Subcutaneous abdominal adipose tissue (tissue), 5 donors: Measurements from ENCODE around the gene FBXO36.
"Not testable (repeated sequence)": the region's sequence is repeated elsewhere in the genome, so short reads cannot be mapped to it uniquely, and the experiment has no call there.

Experiments
- H3K27ac ChIP-seq: one replicate; pipeline ENCODE4 v1.7.0; 2013; ENCODE audit warnings: low read depth, mild to moderate bottlenecking, inconsistent platforms, low read length, moderate library complexity
- H3K27me3 ChIP-seq, 5 donors: one replicate each; pipeline ENCODE4 v1.7.0; 2013; ENCODE audit warnings: low read length in 5 of 5, inconsistent platforms in 1 of 5; ENCODE audit not compliant: control insufficient read depth in 5 of 5, insufficient read depth in 4 of 5
- H3K36me3 ChIP-seq, 5 donors: one replicate each; pipeline ENCODE4 v1.7.0; 2013; ENCODE audit warnings: low read length in 5 of 5; ENCODE audit not compliant: control insufficient read depth in 5 of 5, insufficient read depth in 5 of 5
- H3K4me1 ChIP-seq, 5 donors: one replicate each; pipeline ENCODE4 v1.7.0; 2013; ENCODE audit warnings: low read length in 5 of 5, mild to moderate bottlenecking in 3 of 5, moderate library complexity in 1 of 5; ENCODE audit not compliant: control insufficient read depth in 5 of 5, insufficient read depth in 5 of 5
- H3K4me3 ChIP-seq, 5 donors: one replicate each; pipeline ENCODE4 v1.7.0; 2013; ENCODE audit warnings: low read length in 5 of 5, low read depth in 1 of 5
- H3K9ac ChIP-seq, 5 donors: one replicate each; pipeline ENCODE4 v1.7.0; 2013; ENCODE audit warnings: low read length in 5 of 5, mild to moderate bottlenecking in 4 of 5, moderate library complexity in 3 of 5
- H3K9me3 ChIP-seq, 5 donors: one replicate each; pipeline ENCODE4 v1.7.0; 2013; ENCODE audit warnings: low read length in 5 of 5; ENCODE audit not compliant: control insufficient read depth in 5 of 5
- donor health status: healthy.
- donor health status: healthy.
- donor health status: healthy.
- donor health status: healthy.
- donor health status: healthy.

FBXO36 gene

DNA sequence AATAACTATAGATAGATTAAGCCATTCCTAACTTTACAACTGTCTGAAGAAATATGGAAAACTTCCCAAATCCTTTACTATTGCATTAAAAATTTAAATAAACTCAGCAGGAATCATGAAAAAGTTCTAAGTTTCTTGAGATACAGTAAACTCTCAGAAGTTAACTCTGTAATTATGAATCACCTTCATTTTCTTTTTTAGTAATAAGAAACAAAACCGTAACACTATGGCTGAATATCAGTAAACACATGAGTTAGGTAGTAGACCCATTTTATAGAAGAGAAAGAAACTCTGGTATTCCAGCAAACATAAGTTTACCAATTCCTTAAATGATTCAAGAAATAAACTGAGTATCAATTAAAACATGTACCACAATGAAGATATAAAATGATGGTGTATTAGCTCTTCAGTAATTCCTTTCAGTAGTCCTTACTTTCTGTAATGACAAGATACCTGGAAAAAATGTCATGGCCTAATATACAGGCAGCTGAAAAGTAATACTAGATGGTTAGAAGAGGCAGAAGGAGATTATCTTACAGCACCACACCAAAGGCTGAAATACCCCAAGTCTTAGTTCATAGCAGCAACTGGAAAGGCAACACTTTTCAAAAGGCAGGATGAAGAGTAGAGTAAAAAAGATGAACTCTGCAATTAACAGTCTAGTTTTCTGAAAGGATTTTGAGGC is 12.0 kb upstream of the FBXO36 start:
- no peaks in the 10 kb centered on the region for H3K27me3 ChIP-seq
- H3K9ac ChIP-seq: peak overlapping the region in 1 of 5 donors; percentile 20
- H3K4me3 ChIP-seq: no peak overlapping the region
- peaks cover 6 to 13% (median 8%) of the 10 kb centered on the region in 5 donors for H3K36me3 ChIP-seq
- peaks cover 3 to 33% (median 29%) of the 10 kb centered on the region in 5 donors for H3K4me1 ChIP-seq
- H3K27ac ChIP-seq: no peak overlapping the region
- no peaks in the 10 kb centered on the region for H3K9me3 ChIP-seq

DNA sequence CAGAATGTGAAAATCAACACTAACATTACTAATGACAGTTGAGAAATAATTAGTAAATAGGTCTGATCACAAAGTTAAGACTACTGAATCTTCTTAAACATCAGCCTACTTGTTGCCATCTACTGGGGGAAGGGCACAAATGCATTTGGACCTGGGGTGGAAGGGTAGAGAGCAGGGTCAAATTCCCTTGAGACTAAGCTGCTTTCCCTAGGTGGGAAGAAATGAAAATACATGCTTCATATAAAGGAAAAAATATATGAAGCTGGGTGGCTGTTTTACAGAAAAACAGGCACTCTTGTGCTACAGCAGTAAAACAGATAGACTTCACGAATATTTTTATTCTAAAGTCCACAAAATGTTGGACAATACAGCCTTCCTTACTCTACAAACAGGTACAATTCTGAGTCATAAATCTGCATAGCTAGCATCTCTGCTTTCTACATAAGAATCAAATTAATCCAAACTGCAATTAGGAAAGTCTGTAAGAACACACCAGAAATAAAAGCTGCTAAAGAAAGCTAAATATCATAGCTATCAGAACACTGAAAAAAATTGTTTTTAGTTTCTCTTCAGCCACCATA is 11.4 kb upstream of the FBXO36 start:
- H3K4me3 ChIP-seq: no peak overlapping the region
- peaks cover 3 to 33% (median 29%) of the 10 kb centered on the region in 5 donors for H3K4me1 ChIP-seq
- peaks cover 6 to 13% (median 8%) of the 10 kb centered on the region in 5 donors for H3K36me3 ChIP-seq
- H3K27me3 ChIP-seq: no peaks in the 10 kb centered on the region
- H3K9ac ChIP-seq: peak overlapping the region in 1 of 5 donors; percentile 47
- no peaks in the 10 kb centered on the region for H3K9me3 ChIP-seq
- no peak overlapping the region for H3K27ac ChIP-seq

DNA sequence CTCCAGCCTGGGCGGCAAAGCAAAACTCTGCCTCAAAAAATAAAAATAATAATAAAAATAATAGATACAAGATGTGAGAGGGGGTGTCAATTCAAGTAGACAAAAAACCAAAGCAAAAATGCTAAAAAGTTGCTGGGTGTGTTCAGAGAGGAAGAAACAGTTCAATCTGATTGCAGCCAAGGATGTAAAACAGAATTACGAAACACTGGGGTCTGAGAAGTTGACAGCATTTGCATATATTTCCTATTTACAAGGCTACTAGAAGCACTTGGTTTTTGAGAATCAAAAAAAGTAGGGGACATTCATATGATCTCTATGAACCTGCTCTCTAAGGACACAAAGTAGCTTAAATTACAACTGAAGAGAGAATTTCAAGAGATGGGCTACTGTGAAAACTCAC is 8.1 kb upstream of the FBXO36 start:
- Histone ChIP-seq H3K36me3 (peaks cover 3 to 11% (median 9%) of the 10 kb centered on the region in 5 donors), H3K9ac (no peak overlapping the region), H3K27me3 (no peaks in the 10 kb centered on the region), H3K4me1 (peaks cover 5 to 38% (median 29%) of the 10 kb centered on the region in 5 donors), H3K27ac (no peak overlapping the region), H3K4me3 (no peak overlapping the region), H3K9me3 (no peaks in the 10 kb centered on the region)

DNA sequence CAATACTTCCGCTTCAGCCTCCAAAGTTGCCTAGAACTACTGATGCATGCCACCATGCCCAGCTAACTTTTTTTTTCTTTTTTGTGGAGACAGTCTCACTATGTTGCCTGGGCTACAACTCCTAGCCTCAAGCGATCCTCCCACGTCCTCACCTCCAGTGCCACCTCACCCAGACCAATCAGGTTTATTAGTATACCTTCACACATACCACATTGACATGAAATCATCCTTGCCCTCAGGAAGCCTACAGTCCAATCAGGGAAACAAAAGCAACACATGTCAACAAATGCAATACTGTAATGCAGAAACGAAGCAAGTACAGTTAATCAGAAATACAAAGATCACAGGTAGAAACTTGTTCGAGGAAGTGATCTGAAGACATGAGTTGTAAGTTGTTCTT is 4.5 kb upstream of the FBXO36 start:
- no peak overlapping the region for H3K27ac ChIP-seq
- H3K27me3 ChIP-seq: no peaks in the 10 kb centered on the region
- no peak overlapping the region for H3K4me3 ChIP-seq
- H3K36me3 ChIP-seq: peaks cover 3 to 11% (median 9%) of the 10 kb centered on the region in 5 donors
- H3K9ac ChIP-seq: no peak overlapping the region
- H3K4me1 ChIP-seq: peaks cover 5 to 40% (median 33%) of the 10 kb centered on the region in 5 donors
- H3K9me3 ChIP-seq: no peaks in the 10 kb centered on the region

DNA sequence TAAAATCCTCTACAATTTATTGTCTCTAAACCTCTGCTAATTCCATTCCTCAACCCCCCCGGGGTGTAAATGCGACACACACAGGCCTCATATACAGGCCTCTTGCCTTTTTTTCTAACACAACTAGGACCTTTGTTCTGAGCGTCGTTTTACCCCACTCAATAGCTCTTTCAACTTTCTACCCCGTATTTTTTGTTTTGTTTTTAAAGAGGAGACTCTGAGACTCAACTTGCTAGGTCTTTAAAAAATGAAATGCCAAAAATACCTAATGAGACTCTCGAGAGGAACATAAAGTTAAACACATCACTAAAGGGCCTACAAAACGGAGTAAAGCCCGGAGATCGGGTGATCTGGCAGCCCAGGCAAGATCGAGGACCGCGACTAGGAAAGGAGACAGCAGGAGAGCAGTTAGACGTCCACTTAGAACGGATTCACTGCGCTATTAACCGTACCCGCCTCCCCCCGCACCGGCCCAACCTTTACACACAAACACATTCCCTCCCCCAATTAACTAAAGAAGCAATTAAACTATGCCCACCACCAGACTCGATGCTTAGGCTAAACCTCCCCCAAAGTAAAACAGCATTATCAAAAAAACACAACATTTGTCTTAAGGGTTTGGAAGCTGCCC is 2.2 kb upstream of the FBXO36 start:
- H3K27ac ChIP-seq: peak overlapping the region; percentile 97
- H3K4me3 ChIP-seq: peak overlapping the region; percentile 79 to 97 (median 89)
- peaks cover 2 to 29% (median 24%) of the 10 kb centered on the region in 5 donors for H3K4me1 ChIP-seq
- H3K36me3 ChIP-seq: peaks cover 3 to 11% (median 9%) of the 10 kb centered on the region in 5 donors
- no peaks in the 10 kb centered on the region for H3K27me3 ChIP-seq
- no peaks in the 10 kb centered on the region for H3K9me3 ChIP-seq
- H3K9ac ChIP-seq: peak overlapping the region; percentile 30 to 99 (median 96)

DNA sequence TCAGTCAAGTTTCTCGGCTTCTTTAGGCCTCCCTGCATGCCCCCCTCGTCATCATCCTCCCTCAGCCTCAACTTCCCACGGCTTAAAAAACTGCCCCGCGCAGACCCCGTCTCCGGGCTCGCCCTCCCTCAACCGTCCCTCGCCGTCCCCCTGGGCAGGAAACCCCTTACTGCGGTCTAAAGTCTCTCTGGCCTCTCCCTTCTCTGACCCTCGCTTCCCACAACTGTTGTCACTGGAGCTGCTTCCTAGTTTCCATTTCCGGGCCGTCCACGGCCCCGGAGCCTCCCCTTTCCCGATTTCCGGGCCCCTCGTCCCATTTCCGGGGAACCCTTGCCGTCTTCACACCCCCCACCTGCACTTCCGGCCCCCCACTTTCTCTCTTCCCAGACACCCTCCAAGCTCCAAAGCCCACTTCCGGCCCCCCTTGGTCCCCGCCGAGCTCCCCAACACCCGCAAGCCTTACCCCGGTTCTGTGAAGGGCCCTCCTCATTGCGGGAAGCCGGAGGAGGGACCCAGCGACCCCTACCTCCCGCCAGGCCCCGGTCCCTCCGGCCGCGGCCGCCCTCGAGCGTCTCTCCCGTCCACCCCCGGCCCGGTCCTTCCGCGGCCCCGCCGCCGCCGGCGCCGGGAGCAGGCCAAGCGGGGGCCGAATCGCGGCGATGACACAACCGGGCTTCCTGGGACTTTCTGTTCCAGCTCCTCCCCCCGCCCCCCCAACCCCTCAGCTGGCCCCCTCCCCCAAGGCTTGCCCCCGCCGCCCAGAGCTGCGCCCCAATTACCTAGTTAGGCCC is 1.0 kb upstream of the FBXO36 start:
- Histone ChIP-seq H3K27ac (peak overlapping the region; percentile 97), H3K9ac (peak overlapping the region; percentile 30 to 99 (median 96)), H3K36me3 (peaks cover 3 to 9% (median 6%) of the 10 kb centered on the region in 5 donors), H3K4me1 (peaks cover 2 to 29% (median 24%) of the 10 kb centered on the region in 5 donors), H3K9me3 (no peaks in the 10 kb centered on the region), H3K4me3 (peak overlapping the region; percentile 85 to 97 (median 94)), H3K27me3 (no peaks in the 10 kb centered on the region)

DNA sequence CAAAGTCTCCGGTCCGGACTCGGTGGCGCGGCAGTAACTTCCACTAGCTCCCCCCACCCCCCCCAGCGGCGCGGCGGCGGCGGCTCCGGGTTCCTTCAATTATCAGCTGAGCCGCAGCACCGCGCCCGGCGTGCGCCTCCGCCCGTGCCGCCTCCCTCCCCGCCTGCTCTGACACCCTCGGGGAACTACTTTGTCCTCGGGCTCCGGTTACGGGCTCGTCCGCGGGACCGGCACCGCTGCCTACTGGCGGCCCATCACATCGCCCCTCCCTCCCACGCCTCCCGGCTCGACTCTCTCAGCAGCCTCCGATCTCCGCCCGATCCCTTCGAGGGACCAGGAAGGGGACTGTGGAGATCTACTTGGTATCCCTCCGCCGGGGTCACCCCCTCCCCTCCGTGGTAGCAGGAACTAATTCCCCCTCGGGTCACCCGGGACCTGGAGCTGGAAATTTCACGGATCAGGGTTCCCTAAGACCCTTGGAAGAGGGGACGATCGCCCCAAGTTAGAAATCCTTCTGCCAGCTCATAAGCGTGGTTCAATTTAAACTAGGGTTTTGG is 333 bp upstream of the FBXO36 start, which contains the start of gene TRIP12:
TRIP12 (minus strand) TSS at position 118 of the 557 bp plus-strand sequence. CDS start 41,930 bp downstream, outside the sequence.
- peak within 1 kb of the TSS; percentile 97 for H3K27ac ChIP-seq
- H3K36me3 ChIP-seq: peaks cover 3 to 9% (median 6%) of the 10 kb centered on the region in 5 donors
- H3K9ac ChIP-seq: peak within 1 kb of the TSS; percentile 30 to 99 (median 96)
- no peaks in the 10 kb centered on the region for H3K27me3 ChIP-seq
- H3K4me3 ChIP-seq: peak within 1 kb of the TSS; percentile 92 to 99 (median 96)
- peaks cover 2 to 29% (median 24%) of the 10 kb centered on the region in 5 donors for H3K4me1 ChIP-seq
- H3K9me3 ChIP-seq: no peaks in the 10 kb centered on the region

DNA sequence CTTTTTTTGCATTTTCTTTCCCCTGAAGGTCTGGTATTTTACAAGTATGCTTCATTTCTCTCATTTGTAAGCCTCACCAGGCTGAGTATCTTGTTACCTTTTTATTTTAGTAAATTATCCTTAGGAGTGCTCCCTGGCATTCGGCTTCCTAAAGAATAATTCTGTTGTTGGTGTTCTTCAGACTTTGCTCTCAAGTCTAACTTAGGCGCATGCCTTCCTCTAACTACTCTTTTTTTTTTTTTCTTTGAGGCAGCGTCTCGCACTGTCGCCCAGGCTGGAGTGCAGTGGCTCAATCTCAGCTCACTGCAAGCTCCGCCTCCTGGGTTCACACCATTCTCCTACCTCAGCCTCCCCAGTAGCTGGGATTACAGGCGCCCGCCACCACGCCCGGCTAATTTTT is 2.2 kb downstream of the FBXO36 start:
- H3K36me3 ChIP-seq, H3K9ac ChIP-seq, H3K9me3 ChIP-seq, H3K27ac ChIP-seq, H3K4me3 ChIP-seq, H3K27me3 ChIP-seq: not testable (repeated sequence)
- H3K4me1 ChIP-seq: peaks cover 0 to 21% (median 21%) of the 10 kb centered on the region in 5 donors

DNA sequence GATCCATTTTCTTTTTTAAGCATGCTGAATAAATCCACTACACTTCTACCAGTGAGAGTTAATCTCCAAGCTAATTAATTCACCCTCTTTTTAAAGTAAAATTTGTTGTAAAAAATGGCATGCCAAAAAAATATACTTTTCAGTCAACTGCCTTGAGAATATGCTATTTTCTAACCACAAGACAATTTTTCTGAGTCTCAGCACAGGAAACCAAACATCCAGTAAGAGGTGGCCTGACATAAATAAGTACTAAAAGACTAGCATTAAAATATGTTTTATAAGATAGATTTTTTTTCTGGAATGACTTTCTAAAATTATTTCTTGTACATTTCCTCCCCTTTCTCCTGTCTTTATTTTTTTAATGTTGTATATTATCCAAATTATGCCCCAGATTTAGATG is 2.9 kb downstream of the FBXO36 start:
- H3K4me1 ChIP-seq: peaks cover 0 to 14% (median 14%) of the 10 kb centered on the region in 5 donors
- H3K27me3 ChIP-seq: no peaks in the 10 kb centered on the region
- no peak overlapping the region for H3K9ac ChIP-seq
- no peaks in the 10 kb centered on the region for H3K36me3 ChIP-seq
- no peaks in the 10 kb centered on the region for H3K9me3 ChIP-seq
- no peak overlapping the region for H3K4me3 ChIP-seq
- H3K27ac ChIP-seq: no peak overlapping the region
